ENCODE results near the gene ACSS3.

ACSS3 gene

DNA sequence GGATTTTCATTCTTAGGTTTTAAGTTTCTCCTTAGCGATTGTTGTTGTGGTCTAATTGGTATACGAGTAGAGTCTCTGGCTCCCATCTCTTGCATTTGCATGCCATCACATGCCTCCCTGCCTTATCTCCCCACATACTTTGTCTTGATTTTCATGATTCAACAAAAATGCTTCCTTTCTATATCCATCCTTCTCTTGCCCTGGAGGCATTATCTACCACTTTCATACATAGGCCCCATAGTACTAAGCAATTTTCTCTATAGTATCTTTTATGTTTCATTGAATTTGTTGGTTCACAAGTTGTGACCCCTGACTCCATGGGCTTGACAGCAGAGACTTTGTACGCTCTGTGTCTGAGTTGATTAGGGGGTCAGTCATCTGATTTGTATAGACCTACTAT is 226.1 kb downstream of the ACSS3 start:
- no peak overlapping the region for H3K4me3 ChIP-seq (ENCODE audit: low read depth, low read length)
- TF ChIP-seq, protein P1, sequence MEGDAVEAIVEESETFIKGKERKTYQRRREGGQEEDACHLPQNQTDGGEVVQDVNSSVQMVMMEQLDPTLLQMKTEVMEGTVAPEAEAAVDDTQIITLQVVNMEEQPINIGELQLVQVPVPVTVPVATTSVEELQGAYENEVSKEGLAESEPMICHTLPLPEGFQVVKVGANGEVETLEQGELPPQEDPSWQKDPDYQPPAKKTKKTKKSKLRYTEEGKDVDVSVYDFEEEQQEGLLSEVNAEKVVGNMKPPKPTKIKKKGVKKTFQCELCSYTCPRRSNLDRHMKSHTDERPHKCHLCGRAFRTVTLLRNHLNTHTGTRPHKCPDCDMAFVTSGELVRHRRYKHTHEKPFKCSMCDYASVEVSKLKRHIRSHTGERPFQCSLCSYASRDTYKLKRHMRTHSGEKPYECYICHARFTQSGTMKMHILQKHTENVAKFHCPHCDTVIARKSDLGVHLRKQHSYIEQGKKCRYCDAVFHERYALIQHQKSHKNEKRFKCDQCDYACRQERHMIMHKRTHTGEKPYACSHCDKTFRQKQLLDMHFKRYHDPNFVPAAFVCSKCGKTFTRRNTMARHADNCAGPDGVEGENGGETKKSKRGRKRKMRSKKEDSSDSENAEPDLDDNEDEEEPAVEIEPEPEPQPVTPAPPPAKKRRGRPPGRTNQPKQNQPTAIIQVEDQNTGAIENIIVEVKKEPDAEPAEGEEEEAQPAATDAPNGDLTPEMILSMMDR (IDR thresholded peaks at IDR 0.05; ENCODE audit: borderline replicate concordance, insufficient read depth, low read depth, low read length) = no peak
